Measurements from ENCODE around the gene ATP6V0E2.

The ATP6V0E2 gene

GRCh38 chr7:149864023-149864422 lies 9.7 kb upstream of the ATP6V0E2 start:
- no peak for DNase-seq (ENCODE audit: low spot score)

GRCh38 chr7:149864751-149865150 lies 9.0 kb upstream of the ATP6V0E2 start:
- DNase-seq (ENCODE audit: low spot score), result no peak

- no peak for DNase-seq (ENCODE audit: low spot score)
Measured at GRCh38 chr7:149865437-149865836, 8.3 kb upstream of the ATP6V0E2 start.

GRCh38 chr7:149866139-149866778 lies 7.5 kb upstream of the ATP6V0E2 start:
- no peak for DNase-seq (ENCODE audit: low spot score)

GRCh38 chr7:149866779-149867447 lies 6.9 kb upstream of the ATP6V0E2 start:
- no peak for DNase-seq (ENCODE audit: low spot score)

- no peak for DNase-seq (ENCODE audit: low spot score)
Measured at GRCh38 chr7:149867762-149868622, 5.8 kb upstream of the ATP6V0E2 start.

- no peak for DNase-seq (ENCODE audit: low spot score)
Measured at GRCh38 chr7:149868623-149869290, 5.0 kb upstream of the ATP6V0E2 start.

GRCh38 chr7:149869291-149869650 lies 4.5 kb upstream of the ATP6V0E2 start:
- DNase-seq (ENCODE audit: low spot score), result no peak

GRCh38 chr7:149869867-149870266 lies 3.9 kb upstream of the ATP6V0E2 start:
- no peak for DNase-seq (ENCODE audit: low spot score)

GRCh38 chr7:149870274-149870673 lies 3.5 kb upstream of the ATP6V0E2 start:
- no peak for DNase-seq (ENCODE audit: low spot score)

- DNase-seq (ENCODE audit: low spot score), result no peak
Measured at GRCh38 chr7:149870701-149871483, 2.9 kb upstream of the ATP6V0E2 start.

GRCh38 chr7:149871576-149871975 lies 2.2 kb upstream of the ATP6V0E2 start:
- DNase-seq (ENCODE audit: low spot score), result no peak

GRCh38 chr7:149872419-149873073 lies 1.2 kb upstream of the ATP6V0E2 start:
- DNase-seq (ENCODE audit: low spot score), result no peak

GRCh38 chr7:149873970-149874643 lies 338 bp downstream of the ATP6V0E2 start:
- DNase-seq (ENCODE audit: low spot score), result no peak

GRCh38 chr7:149874644-149875028 lies 867 bp downstream of the ATP6V0E2 start:
- no peak for DNase-seq (ENCODE audit: low spot score)

GRCh38 chr7:149875396-149875795 lies 1.6 kb downstream of the ATP6V0E2 start:
- DNase-seq (ENCODE audit: low spot score), result no peak

- no peak for DNase-seq (ENCODE audit: low spot score)
Measured at GRCh38 chr7:149877890-149878522, 4.2 kb downstream of the ATP6V0E2 start.

- no peak for DNase-seq (ENCODE audit: low spot score)
Measured at GRCh38 chr7:149878523-149878921, 4.8 kb downstream of the ATP6V0E2 start.

GRCh38 chr7:149879271-149879743 lies 5.5 kb downstream of the ATP6V0E2 start:
- DNase-seq (ENCODE audit: low spot score), result no peak
